H9 (cell line): ENCODE data around the gene KCNN3. TPM values are rescaled to one million over a fixed set of nuclear protein-coding genes. Genes with fewer than 3 reads are reported as not detected.

Source experiments
- DNase-seq: peaks from one replicate; pipeline ENCODE4 v3.0.0-alpha.2; 2017
- H2AFZ ChIP-seq: one replicate; pipeline ENCODE4 v1.6.1; 2013; ENCODE audit warnings: mild to moderate bottlenecking, low read length, control low read depth, moderate library complexity
- H2AK5ac ChIP-seq: 2 replicates; pipeline ENCODE4 v1.6.1; 2013; ENCODE audit warnings: low read length, control low read depth, mixed read lengths; ENCODE audit not compliant: insufficient read length
- H2BK120ac ChIP-seq: one replicate; pipeline ENCODE4 v1.6.1; 2013; ENCODE audit warnings: low read depth, mild to moderate bottlenecking, low read length, control low read depth, inconsistent platforms; ENCODE audit not compliant: poor library complexity, severe bottlenecking
- H2BK12ac ChIP-seq: 2 replicates; pipeline ENCODE4 v1.6.1; 2013; ENCODE audit warnings: low read length, control low read depth, mixed read lengths, low read depth; ENCODE audit not compliant: insufficient read length
- H2BK15ac ChIP-seq: 2 replicates; pipeline ENCODE4 v1.6.1; 2013; ENCODE audit warnings: low read depth, low read length, control low read depth
- H2BK20ac ChIP-seq: one replicate; pipeline ENCODE4 v1.6.1; 2013; ENCODE audit warnings: low read depth, mild to moderate bottlenecking, low read length, control low read depth, inconsistent platforms; ENCODE audit not compliant: poor library complexity, severe bottlenecking
- H2BK5ac ChIP-seq: 2 replicates; pipeline ENCODE4 v1.6.1; 2013; ENCODE audit warnings: low read length, control low read depth, mixed read lengths; ENCODE audit not compliant: insufficient read length
- H3K14ac ChIP-seq: 2 replicates; pipeline ENCODE4 v1.6.1; 2013; ENCODE audit warnings: low read length, control low read depth; ENCODE audit not compliant: insufficient read depth
- H3K18ac ChIP-seq: 2 replicates; pipeline ENCODE4 v1.6.1; 2013; ENCODE audit warnings: low read depth, mild to moderate bottlenecking, mixed read lengths, low read length, control low read depth; ENCODE audit not compliant: insufficient read length
- H3K23ac ChIP-seq: 2 replicates; pipeline ENCODE4 v1.6.1; 2013; ENCODE audit warnings: low read length, control low read depth, mixed read lengths, low read depth; ENCODE audit not compliant: insufficient read length
- H3K23me2 ChIP-seq: 2 replicates; pipeline ENCODE4 v1.6.1; 2013; ENCODE audit warnings: low read depth, mild to moderate bottlenecking, mixed read lengths, low read length, control low read depth; ENCODE audit not compliant: insufficient read length, poor library complexity, severe bottlenecking
- H3K27ac ChIP-seq: 2 replicates; pipeline ENCODE4 v1.5.1; 2013; ENCODE audit warnings: low read length, control low read depth, mixed read lengths, low read depth; ENCODE audit not compliant: insufficient read length
- H3K27me3 ChIP-seq: 2 replicates; pipeline ENCODE4 v1.6.1; 2013; ENCODE audit warnings: low read length, control low read depth, inconsistent platforms; ENCODE audit not compliant: insufficient read depth
- H3K4ac ChIP-seq: 2 replicates; pipeline ENCODE4 v1.6.1; 2013; ENCODE audit warnings: low read depth, mild to moderate bottlenecking, control low read depth, inconsistent platforms, low read length, moderate library complexity
- H3K4me1 ChIP-seq: 2 replicates; pipeline ENCODE4 v1.6.1; 2013; ENCODE audit warnings: low read length, control low read depth, inconsistent platforms; ENCODE audit not compliant: insufficient read depth
- H3K4me2 ChIP-seq: 2 replicates; pipeline ENCODE4 v1.6.1; 2013; ENCODE audit warnings: low read length, control low read depth, mixed read lengths; ENCODE audit not compliant: insufficient read length, insufficient read depth
- H3K56ac ChIP-seq: 2 replicates; pipeline ENCODE4 v1.6.1; 2013; ENCODE audit warnings: low read depth, mild to moderate bottlenecking, mixed read lengths, low read length, control low read depth; ENCODE audit not compliant: insufficient read length
- H3K79me1 ChIP-seq: 2 replicates; pipeline ENCODE4 v1.6.1; 2013; ENCODE audit warnings: low read depth, mild to moderate bottlenecking, moderate library complexity, low read length, control low read depth, inconsistent platforms; ENCODE audit not compliant: insufficient read depth, poor library complexity, severe bottlenecking
- H3K79me2 ChIP-seq: 2 replicates; pipeline ENCODE4 v1.6.1; 2013; ENCODE audit warnings: low read length, control low read depth, inconsistent platforms; ENCODE audit not compliant: insufficient read depth
- H3K9ac ChIP-seq: 2 replicates; pipeline ENCODE4 v1.6.1; 2013; ENCODE audit warnings: low read length, control low read depth, mixed read lengths; ENCODE audit not compliant: insufficient read length; ENCODE audit errors: extremely low read depth
- H3K9me3 ChIP-seq: one replicate; pipeline ENCODE4 v1.6.1; 2013; ENCODE audit warnings: low read depth, low read length, inconsistent platforms; ENCODE audit not compliant: control insufficient read depth
- H3T11ph ChIP-seq: one replicate; pipeline ENCODE4 v1.6.1; 2013; ENCODE audit warnings: mild to moderate bottlenecking, low read length, control low read depth, inconsistent platforms
- H4K20me1 ChIP-seq: one replicate; pipeline ENCODE4 v1.6.1; 2013; ENCODE audit not compliant: control insufficient read depth, insufficient read length, insufficient read depth
- H4K5ac ChIP-seq: 2 replicates; pipeline ENCODE4 v1.6.1; 2013; ENCODE audit warnings: low read depth, mild to moderate bottlenecking, mixed read lengths, low read length, control low read depth; ENCODE audit not compliant: insufficient read length
- H4K8ac ChIP-seq: replicated peaks from 2 replicates; pipeline ENCODE4 v1.6.1; 2013; ENCODE audit warnings: low read length, control low read depth, mixed read lengths, low read depth; ENCODE audit not compliant: insufficient read length
- H4K91ac ChIP-seq: 2 replicates; pipeline ENCODE4 v1.6.1; 2013; ENCODE audit warnings: low read depth, mild to moderate bottlenecking, moderate library complexity, mixed read lengths, low read length, control low read depth; ENCODE audit not compliant: insufficient read length
- H3K27ac Mint-ChIP-seq, 3 experiments: 2 replicates in 2 of 3; 3 replicates in 1 of 3; pipeline ENCODE4 v1.8.0; 2020 to 2021; ENCODE audit warnings: mixed read lengths in 3 of 3, mild to moderate bottlenecking in 1 of 3, moderate library complexity in 1 of 3
- H3K27me3 Mint-ChIP-seq: 2 replicates; pipeline ENCODE4 v1.8.0; 2021; ENCODE audit warnings: low read depth, mild to moderate bottlenecking, moderate library complexity, mixed read lengths
- H3K36me3 Mint-ChIP-seq, 3 experiments: 2 replicates in 2 of 3; 3 replicates in 1 of 3; pipeline ENCODE4 v1.8.0; 2020 to 2021; ENCODE audit warnings: low read depth in 3 of 3, mixed read lengths in 3 of 3; ENCODE audit not compliant: insufficient read depth in 1 of 3
- H3K4me1 Mint-ChIP-seq, 2 experiments: 2 replicates each; pipeline ENCODE4 v1.8.0; 2020; ENCODE audit warnings: mixed read lengths in 2 of 2
- H3K4me3 Mint-ChIP-seq, 2 experiments: 2 replicates in 1 of 2; 3 replicates in 1 of 2; pipeline ENCODE4 v1.8.0; 2020 to 2021; ENCODE audit warnings: mild to moderate bottlenecking in 2 of 2, mixed read lengths in 2 of 2, moderate library complexity in 1 of 2
- H3K9me3 Mint-ChIP-seq, 2 experiments: 2 replicates in 1 of 2; 3 replicates in 1 of 2; pipeline ENCODE4 v1.8.0; 2020; ENCODE audit warnings: mild to moderate bottlenecking in 2 of 2, mixed read lengths in 2 of 2, moderate library complexity in 1 of 2
- WGBS: extraction: QIAGEN DNeasy Blood & Tissue Kit; methylation state at CpG from one replicate; pipeline ENCODE4 v1.1.7; 2013; ENCODE audit warnings: missing lambda C conversion rate, low lambda C conversion rate, mixed read lengths; ENCODE audit not compliant: insufficient read length; ENCODE audit errors: extremely low coverage; 5-methylcytosine and 5-hydroxymethylcytosine counted together
- total RNA-seq: library from RNA; stranded (reverse); gene quantifications from 2 replicates; pipeline ENCODE4 v1.2.1, GENCODE V29; 2021
- TF ChIP-seq, protein P1 (sequence below): fragments of 200-600 bp; sonication (generic); conservative IDR thresholded peaks from 3 replicates; pipeline ENCODE4 v1.8.0; 2021; ENCODE audit warnings: antibody characterized with exemption, mild to moderate bottlenecking

KCNN3 gene
- total RNA-seq, 1 experiment from 2014 or later = 0.83 TPM

GRCh38 chr1:154696456-154696855, 173.6 kb downstream of the KCNN3 start:
- TF ChIP-seq, protein P1, sequence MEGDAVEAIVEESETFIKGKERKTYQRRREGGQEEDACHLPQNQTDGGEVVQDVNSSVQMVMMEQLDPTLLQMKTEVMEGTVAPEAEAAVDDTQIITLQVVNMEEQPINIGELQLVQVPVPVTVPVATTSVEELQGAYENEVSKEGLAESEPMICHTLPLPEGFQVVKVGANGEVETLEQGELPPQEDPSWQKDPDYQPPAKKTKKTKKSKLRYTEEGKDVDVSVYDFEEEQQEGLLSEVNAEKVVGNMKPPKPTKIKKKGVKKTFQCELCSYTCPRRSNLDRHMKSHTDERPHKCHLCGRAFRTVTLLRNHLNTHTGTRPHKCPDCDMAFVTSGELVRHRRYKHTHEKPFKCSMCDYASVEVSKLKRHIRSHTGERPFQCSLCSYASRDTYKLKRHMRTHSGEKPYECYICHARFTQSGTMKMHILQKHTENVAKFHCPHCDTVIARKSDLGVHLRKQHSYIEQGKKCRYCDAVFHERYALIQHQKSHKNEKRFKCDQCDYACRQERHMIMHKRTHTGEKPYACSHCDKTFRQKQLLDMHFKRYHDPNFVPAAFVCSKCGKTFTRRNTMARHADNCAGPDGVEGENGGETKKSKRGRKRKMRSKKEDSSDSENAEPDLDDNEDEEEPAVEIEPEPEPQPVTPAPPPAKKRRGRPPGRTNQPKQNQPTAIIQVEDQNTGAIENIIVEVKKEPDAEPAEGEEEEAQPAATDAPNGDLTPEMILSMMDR = no peak
- Histone ChIP-seq H4K8ac (no peak overlapping the region), H4K20me1 (no peaks in the 10 kb centered on the region), H3K23me2 (no peaks in the 10 kb centered on the region), H2BK12ac (no peak overlapping the region), H3K4me1 (no peaks in the 10 kb centered on the region), H2BK120ac (no peak overlapping the region), H3K4ac (no peak overlapping the region), H3K4me2 (no peak overlapping the region), H2BK5ac (no peak overlapping the region), H3T11ph (no peak overlapping the region), H4K5ac (no peak overlapping the region), H3K56ac (no peak overlapping the region), H3K27ac (no peak overlapping the region), H4K91ac (no peak overlapping the region), H3K14ac (no peak overlapping the region), H3K9ac (no peak overlapping the region), H3K9me3 (no peaks in the 10 kb centered on the region), H3K79me1 (no peaks in the 10 kb centered on the region), H3K18ac (no peak overlapping the region), H3K23ac (no peak overlapping the region), H2BK15ac (no peak overlapping the region), H3K27me3 (no peaks in the 10 kb centered on the region), H2AFZ (no peak overlapping the region), H3K79me2 (no peaks in the 10 kb centered on the region), H2BK20ac (no peak overlapping the region), H2AK5ac (no peak overlapping the region)
- no peak overlapping the region for H3K27ac Mint-ChIP-seq
- H3K36me3 Mint-ChIP-seq = no peaks in the 10 kb centered on the region
- no peaks in the 10 kb centered on the region; a peak in 1 of 5 replicates for H3K9me3 Mint-ChIP-seq
- no peak for DNase-seq
- H3K4me3 Mint-ChIP-seq = no peak overlapping the region
- no CpG with 5 or more reads among the region's 4 CpGs for WGBS
- no peaks in the 10 kb centered on the region for H3K4me1 Mint-ChIP-seq
- peaks cover 3% of the 10 kb centered on the region; the same call in 1 of the 2 replicates for H3K27me3 Mint-ChIP-seq
